ENCODE results near the gene TBC1D5. TPM values are rescaled to one million over a fixed set of nuclear protein-coding genes. Genes with fewer than 3 reads are reported as not detected.

TBC1D5 gene
- total RNA-seq, 1 experiment from 2014 or later, result 26.1 TPM

DNA sequence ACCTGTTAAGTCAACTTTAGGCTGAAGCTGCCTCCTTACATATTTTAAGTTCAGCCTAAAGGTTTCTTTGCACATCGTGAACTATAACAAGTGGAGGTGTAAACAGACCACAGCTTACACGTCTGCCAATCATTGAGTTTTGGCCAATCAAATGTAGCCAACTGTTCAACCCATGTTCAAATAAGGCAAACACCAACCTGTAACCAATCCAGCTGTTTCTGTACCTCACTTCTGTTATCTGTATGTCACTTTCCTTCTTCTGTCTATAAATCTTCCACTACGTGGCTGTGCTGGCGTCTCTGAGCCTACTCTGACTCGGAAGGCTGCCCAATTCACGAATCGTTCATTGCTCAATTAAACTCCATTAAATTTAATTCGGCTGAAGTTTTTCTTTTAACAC lies 356.0 kb downstream of the TBC1D5 start:
- CTCF ChIA-PET, result no interaction called here

DNA sequence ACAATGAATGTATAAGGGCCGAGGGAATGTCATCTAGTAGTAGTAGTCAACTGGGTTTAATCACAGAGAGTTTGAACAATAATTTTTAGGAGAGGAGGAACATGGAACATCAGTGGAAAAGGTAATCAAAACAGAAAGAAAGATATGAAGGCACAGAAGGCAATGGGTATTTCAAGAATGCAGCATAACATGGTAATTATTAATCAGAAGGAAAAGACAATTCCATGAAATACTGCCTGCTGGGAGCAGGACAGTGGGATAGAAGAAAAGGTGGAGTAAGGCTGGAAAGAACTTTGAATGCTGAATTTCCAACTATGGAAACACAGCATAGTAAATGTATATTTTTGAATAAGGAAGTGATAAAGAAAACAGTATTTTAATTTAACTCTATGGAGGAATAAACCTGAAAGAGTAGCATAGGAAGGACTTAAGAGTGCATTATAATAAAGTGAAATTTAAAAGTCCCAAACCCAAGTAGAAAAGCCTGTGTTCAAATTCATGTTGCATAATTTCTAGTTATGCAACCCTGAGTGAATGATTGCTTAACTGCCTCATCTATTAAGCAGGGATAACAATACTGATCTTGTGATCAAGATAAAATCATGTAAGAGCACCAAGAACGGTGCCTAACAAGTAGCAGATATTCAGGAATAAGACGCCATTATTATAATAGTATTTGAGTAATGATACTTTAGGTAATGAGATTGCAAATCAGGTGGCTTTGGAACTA lies 357.7 kb downstream of the TBC1D5 start:
- no peaks in the 10 kb centered on the region for H3K36me3 Mint-ChIP-seq
- ChIA-PET POLR2A (no interaction called here), CTCF (no interaction called here)
- H3K27me3 Mint-ChIP-seq (ENCODE audit: low read depth), result no peaks in the 10 kb centered on the region
- no peak for DNase-seq (ENCODE audit: low spot score)
- H3K4me1 Mint-ChIP-seq, result peaks cover 19% of the 10 kb centered on the region
- no peak for ATAC-seq
- no peak overlapping the region for H3K4me3 Mint-ChIP-seq
- no peak overlapping the region; the same call in 1 of the 2 replicates for H3K27ac Mint-ChIP-seq
- H3K9me3 Mint-ChIP-seq, result no peaks in the 10 kb centered on the region
- no peak for TF ChIP-seq NFYB (CRISPR knock-in tag; conservative IDR thresholded peaks at IDR 0.05; ENCODE audit: low read depth)
- no peak for TF ChIP-seq PRDM15 (CRISPR knock-in tag; IDR thresholded peaks at IDR 0.05)
- TF ChIP-seq, protein P1, sequence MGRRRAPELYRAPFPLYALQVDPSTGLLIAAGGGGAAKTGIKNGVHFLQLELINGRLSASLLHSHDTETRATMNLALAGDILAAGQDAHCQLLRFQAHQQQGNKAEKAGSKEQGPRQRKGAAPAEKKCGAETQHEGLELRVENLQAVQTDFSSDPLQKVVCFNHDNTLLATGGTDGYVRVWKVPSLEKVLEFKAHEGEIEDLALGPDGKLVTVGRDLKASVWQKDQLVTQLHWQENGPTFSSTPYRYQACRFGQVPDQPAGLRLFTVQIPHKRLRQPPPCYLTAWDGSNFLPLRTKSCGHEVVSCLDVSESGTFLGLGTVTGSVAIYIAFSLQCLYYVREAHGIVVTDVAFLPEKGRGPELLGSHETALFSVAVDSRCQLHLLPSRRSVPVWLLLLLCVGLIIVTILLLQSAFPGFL (CRISPR knock-in tag; IDR thresholded peaks at IDR 0.05; ENCODE audit: borderline replicate concordance), result no peak
- no peak for TF ChIP-seq ZBTB43 (CRISPR knock-in tag; IDR thresholded peaks at IDR 0.05)
- TF ChIP-seq ZNF263 (CRISPR knock-in tag; IDR thresholded peaks at IDR 0.05; ENCODE audit: low read depth), result no peak
- TF ChIP-seq, protein P2, sequence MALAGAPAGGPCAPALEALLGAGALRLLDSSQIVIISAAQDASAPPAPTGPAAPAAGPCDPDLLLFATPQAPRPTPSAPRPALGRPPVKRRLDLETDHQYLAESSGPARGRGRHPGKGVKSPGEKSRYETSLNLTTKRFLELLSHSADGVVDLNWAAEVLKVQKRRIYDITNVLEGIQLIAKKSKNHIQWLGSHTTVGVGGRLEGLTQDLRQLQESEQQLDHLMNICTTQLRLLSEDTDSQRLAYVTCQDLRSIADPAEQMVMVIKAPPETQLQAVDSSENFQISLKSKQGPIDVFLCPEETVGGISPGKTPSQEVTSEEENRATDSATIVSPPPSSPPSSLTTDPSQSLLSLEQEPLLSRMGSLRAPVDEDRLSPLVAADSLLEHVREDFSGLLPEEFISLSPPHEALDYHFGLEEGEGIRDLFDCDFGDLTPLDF (CRISPR knock-in tag; IDR thresholded peaks at IDR 0.05), result no peak

More for the DNA sequence above, 356.0 kb downstream of the TBC1D5 start:
- Mint-ChIP-seq H3K27ac (no peak overlapping the region), H3K36me3 (no peaks in the 10 kb centered on the region), H3K4me3 (no peak overlapping the region), H3K4me1 (peaks cover 19% of the 10 kb centered on the region), H3K9me3 (no peaks in the 10 kb centered on the region), H3K27me3 (ENCODE audit: low read depth) (no peaks in the 10 kb centered on the region)
- TF ChIP-seq ZNF425 (CRISPR knock-in tag; conservative IDR thresholded peaks at IDR 0.05) (no peak), ZNF317 (CRISPR knock-in tag; IDR thresholded peaks at IDR 0.05; ENCODE audit: borderline replicate concordance, low read depth) (no peak), ARID4B (CRISPR knock-in tag; IDR thresholded peaks at IDR 0.05; ENCODE audit: borderline replicate concordance) (no peak), RORB (CRISPR knock-in tag; IDR thresholded peaks at IDR 0.05) (no peak), CREM (CRISPR knock-in tag; IDR thresholded peaks at IDR 0.05) (no peak), IRF2 (CRISPR knock-in tag; IDR thresholded peaks at IDR 0.05; ENCODE audit: borderline replicate concordance, low read depth) (no peak), CREB1 (CRISPR knock-in tag; IDR thresholded peaks at IDR 0.05) (no peak)
- TF ChIP-seq, protein P3, sequence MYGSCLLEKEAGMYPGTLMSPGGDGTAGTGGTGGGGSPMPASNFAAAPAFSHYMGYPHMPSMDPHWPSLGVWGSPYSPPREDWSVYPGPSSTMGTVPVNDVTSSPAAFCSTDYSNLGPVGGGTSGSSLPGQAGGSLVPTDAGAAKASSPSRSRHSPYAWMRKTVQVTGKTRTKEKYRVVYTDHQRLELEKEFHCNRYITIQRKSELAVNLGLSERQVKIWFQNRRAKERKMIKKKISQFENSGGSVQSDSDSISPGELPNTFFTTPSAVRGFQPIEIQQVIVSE (CRISPR knock-in tag; IDR thresholded peaks at IDR 0.05; ENCODE audit: borderline replicate concordance), result no peak
- ATAC-seq, result no peak
- POLR2A ChIA-PET, result no interaction called here
- DNase-seq (ENCODE audit: low spot score), result no peak

Measured in WTC11 (cell line).